Glutamatergic neuron (in vitro differentiated cells): Measurements from ENCODE around the gene CA7. TPM values are rescaled to one million over a fixed set of nuclear protein-coding genes. Genes with fewer than 3 reads are reported as not detected.
"Not testable (repeated sequence)": the region's sequence is repeated elsewhere in the genome, so short reads cannot be mapped to it uniquely, and the experiment has no call there.

Experiments
- DNase-seq: peaks from one replicate; pipeline ENCODE4 v3.0.0; 2022
- H3K27ac Mint-ChIP-seq: one replicate; pipeline ENCODE4 v1.8.0; 2020; ENCODE audit warnings: mild to moderate bottlenecking, mixed read lengths, inconsistent platforms; ENCODE audit not compliant: unreplicated experiment
- H3K27me3 Mint-ChIP-seq: one replicate; pipeline ENCODE4 v1.8.0; 2020; ENCODE audit warnings: mild to moderate bottlenecking, moderate library complexity, mixed read lengths, inconsistent platforms; ENCODE audit not compliant: unreplicated experiment
- H3K36me3 Mint-ChIP-seq: one replicate; pipeline ENCODE4 v1.8.0; 2020; ENCODE audit warnings: mild to moderate bottlenecking, mixed read lengths, inconsistent platforms; ENCODE audit not compliant: unreplicated experiment
- H3K4me1 Mint-ChIP-seq: one replicate; pipeline ENCODE4 v1.8.0; 2020; ENCODE audit warnings: mild to moderate bottlenecking, low read depth, mixed read lengths, inconsistent platforms; ENCODE audit not compliant: unreplicated experiment
- H3K4me3 Mint-ChIP-seq: one replicate; pipeline ENCODE4 v1.8.0; 2020; ENCODE audit warnings: mild to moderate bottlenecking, mixed read lengths, inconsistent platforms; ENCODE audit not compliant: unreplicated experiment
- H3K9me3 Mint-ChIP-seq: one replicate; pipeline ENCODE4 v1.8.0; 2020; ENCODE audit warnings: mild to moderate bottlenecking, moderate library complexity, mixed read lengths, inconsistent platforms; ENCODE audit not compliant: unreplicated experiment
- CTCF ChIP-seq: fragments of 200-600 bp; sonication (generic); IDR thresholded peaks from one replicate; pipeline ENCODE4 v1.5.0; 2021; ENCODE audit not compliant: partially characterized antibody, unreplicated experiment
- total RNA-seq: library from RNA; stranded (reverse); fragmentation: NEBNext Ultra II Directional; extraction: Animal tissue kit (Norgen Biotek cat#: 25700); gene quantifications from one replicate; pipeline ENCODE4 v1.2.1, GENCODE V29; 2021; ENCODE audit not compliant: unreplicated experiment

Gene CA7
- total RNA-seq, 1 donor from 2014 or later: 0.64 TPM

DNA sequence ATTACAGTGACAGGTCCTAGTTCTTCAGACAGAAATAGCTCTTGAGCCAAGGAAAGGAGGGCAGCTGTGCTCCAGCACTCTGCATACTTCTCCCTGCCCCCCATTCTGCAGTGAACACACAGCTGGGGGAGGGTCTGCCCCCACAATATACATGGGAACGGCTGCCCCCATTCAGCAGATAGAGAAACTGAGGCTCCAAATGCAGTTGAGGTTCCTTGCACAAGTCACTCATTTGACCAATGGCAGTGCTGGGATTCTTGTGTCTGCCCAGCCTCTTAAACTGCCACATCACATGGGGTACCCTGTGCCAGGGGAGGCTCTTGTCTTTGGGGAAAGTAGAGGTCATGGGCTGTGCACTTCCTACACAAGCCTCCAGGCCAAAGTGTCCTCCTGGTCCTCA is 25.2 kb downstream of the CA7 start:
- Mint-ChIP-seq H3K4me1 (peaks cover 5% of the 10 kb centered on the region), H3K27ac (no peak overlapping the region), H3K27me3 (peaks cover 5% of the 10 kb centered on the region), H3K4me3 (no peak overlapping the region), H3K36me3 (no peaks in the 10 kb centered on the region), H3K9me3 (peaks cover 3% of the 10 kb centered on the region)
- DNase-seq: no peak
- no peak for TF ChIP-seq CTCF

DNA sequence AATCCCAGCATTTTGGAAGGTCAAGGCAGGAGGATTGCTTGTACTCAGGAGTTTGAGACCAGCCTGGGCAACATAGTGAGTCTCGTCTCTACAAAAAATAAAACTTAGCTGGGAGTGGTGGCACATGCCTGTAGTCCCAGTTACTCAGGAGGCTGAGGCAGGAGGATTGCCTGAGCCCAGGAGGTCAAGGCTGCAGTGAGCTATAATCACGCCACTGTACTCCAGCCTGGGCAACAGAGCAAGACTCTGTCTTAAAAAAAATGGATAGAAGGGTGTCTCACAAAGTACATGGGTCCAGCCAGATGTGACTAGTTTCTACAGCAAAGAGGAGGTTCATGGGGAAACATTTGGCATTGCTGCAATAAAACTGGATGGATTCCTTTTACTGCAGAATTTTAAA is 27.1 kb downstream of the CA7 start:
- not testable (repeated sequence) for H3K27me3 Mint-ChIP-seq, H3K4me3 Mint-ChIP-seq, H3K4me1 Mint-ChIP-seq, H3K27ac Mint-ChIP-seq, DNase-seq, H3K9me3 Mint-ChIP-seq, H3K36me3 Mint-ChIP-seq

- H3K4me3 Mint-ChIP-seq: no peak overlapping the region
- peaks cover 9% of the 10 kb centered on the region for H3K4me1 Mint-ChIP-seq
- no peak overlapping the region for H3K27ac Mint-ChIP-seq
- no peak for TF ChIP-seq CTCF
- peaks cover 3% of the 10 kb centered on the region for H3K27me3 Mint-ChIP-seq
- H3K36me3 Mint-ChIP-seq: no peaks in the 10 kb centered on the region
- H3K9me3 Mint-ChIP-seq: peaks cover 5% of the 10 kb centered on the region
- DNase-seq: no peak
These were observed 27.6 kb downstream of the CA7 start for GRCh38 chr16:66871840-66872239.

DNA sequence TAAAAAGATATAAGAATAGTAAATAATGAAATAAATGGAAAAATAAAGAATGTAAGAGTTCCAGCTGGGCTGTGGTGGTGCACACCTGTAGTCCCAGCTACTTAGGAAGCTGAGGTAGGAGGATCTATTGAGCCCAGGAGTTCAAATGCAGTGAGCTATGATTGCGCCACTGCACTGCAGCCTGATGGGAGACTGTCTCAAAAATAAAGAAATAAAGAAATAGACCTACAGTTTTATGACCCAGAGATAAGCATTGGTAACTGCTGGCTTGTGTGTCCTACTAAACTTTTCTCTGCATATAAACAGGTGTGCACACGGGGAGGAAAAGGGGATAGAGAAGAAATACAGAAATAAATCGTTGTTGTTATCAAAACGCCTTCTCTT is 28.3 kb downstream of the CA7 start:
- H3K36me3 Mint-ChIP-seq: no peaks in the 10 kb centered on the region
- H3K27ac Mint-ChIP-seq: no peak overlapping the region
- peaks cover 3% of the 10 kb centered on the region for H3K27me3 Mint-ChIP-seq
- peak overlapping the region; percentile 84 for H3K4me3 Mint-ChIP-seq
- no peak for TF ChIP-seq CTCF
- peaks cover 9% of the 10 kb centered on the region for H3K4me1 Mint-ChIP-seq
- DNase-seq: no peak
- H3K9me3 Mint-ChIP-seq: peaks cover 5% of the 10 kb centered on the region

DNA sequence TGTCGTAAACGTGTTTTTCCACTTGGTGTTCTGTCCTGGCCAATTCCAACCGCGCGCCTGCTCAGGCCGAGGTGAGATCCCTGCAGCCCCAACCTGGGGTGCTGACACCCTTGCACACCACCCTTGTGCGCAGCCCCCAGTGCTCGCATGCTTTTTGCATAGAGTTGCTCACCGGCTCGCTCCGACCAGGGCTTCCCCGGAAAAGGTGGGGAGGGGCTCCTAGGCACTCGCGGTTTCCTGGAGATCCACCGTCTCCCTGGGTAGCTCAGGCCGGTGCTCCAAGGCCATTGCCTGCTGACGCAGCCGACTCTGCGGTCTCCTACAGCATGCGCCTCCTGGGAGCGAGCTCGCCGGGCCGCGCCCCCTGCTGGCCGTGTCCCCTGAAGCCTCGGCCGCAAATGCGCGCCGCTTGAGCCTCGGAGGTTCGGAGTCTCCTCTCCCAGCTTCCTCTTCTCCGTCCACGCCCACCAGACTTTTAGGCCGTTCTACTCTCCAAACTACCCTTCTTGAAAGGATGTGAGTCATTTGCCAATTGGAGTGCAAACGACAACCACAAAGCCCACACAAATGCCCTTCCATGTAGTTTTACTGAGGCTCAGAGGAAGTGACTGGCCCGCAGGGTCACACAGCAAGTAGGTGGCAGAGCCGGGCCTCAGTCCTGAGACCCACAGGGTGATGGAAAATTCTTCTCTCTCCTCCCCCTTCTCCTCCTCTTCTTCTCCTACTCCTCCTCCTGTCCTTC is 28.9 kb downstream of the CA7 start:
- H3K27me3 Mint-ChIP-seq: peaks cover 1% of the 10 kb centered on the region
- H3K4me1 Mint-ChIP-seq: peaks cover 9% of the 10 kb centered on the region
- peak; percentile 93 for DNase-seq
- peak overlapping the region; percentile 84 for H3K4me3 Mint-ChIP-seq
- H3K36me3 Mint-ChIP-seq: no peaks in the 10 kb centered on the region
- H3K27ac Mint-ChIP-seq: no peak overlapping the region
- peak; percentile 96 for TF ChIP-seq CTCF
- H3K9me3 Mint-ChIP-seq: peaks cover 5% of the 10 kb centered on the region

GRCh38 chr16:66873685-66874055 is 29.5 kb downstream of the CA7 start:
- H3K36me3 Mint-ChIP-seq: no peaks in the 10 kb centered on the region
- H3K9me3 Mint-ChIP-seq: peaks cover 5% of the 10 kb centered on the region
- DNase-seq: no peak
- H3K27ac Mint-ChIP-seq: no peak overlapping the region
- peaks cover 1% of the 10 kb centered on the region for H3K27me3 Mint-ChIP-seq
- H3K4me3 Mint-ChIP-seq: no peak overlapping the region
- peaks cover 9% of the 10 kb centered on the region for H3K4me1 Mint-ChIP-seq
- TF ChIP-seq CTCF: no peak
